Activated CD4-positive, alpha-beta T cell treated with anti-CD3 and anti-CD28 coated beads, Interleukin-2, Interleukin-4, amounts not matched to agents 100 ng/mL and 50 ng/mL, durations not matched to agents 16 hours and 8 hours (primary cell): Measurements from ENCODE around the gene ELOA.

ENCODE experiments used
- DNase-seq: peaks from one replicate; pipeline ENCODE4 v3.0.0-alpha.2; 2020; ENCODE audit warnings: low spot score

The ELOA gene, protein sequence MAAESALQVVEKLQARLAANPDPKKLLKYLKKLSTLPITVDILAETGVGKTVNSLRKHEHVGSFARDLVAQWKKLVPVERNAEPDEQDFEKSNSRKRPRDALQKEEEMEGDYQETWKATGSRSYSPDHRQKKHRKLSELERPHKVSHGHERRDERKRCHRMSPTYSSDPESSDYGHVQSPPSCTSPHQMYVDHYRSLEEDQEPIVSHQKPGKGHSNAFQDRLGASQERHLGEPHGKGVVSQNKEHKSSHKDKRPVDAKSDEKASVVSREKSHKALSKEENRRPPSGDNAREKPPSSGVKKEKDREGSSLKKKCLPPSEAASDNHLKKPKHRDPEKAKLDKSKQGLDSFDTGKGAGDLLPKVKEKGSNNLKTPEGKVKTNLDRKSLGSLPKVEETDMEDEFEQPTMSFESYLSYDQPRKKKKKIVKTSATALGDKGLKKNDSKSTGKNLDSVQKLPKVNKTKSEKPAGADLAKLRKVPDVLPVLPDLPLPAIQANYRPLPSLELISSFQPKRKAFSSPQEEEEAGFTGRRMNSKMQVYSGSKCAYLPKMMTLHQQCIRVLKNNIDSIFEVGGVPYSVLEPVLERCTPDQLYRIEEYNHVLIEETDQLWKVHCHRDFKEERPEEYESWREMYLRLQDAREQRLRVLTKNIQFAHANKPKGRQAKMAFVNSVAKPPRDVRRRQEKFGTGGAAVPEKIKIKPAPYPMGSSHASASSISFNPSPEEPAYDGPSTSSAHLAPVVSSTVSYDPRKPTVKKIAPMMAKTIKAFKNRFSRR

DNA sequence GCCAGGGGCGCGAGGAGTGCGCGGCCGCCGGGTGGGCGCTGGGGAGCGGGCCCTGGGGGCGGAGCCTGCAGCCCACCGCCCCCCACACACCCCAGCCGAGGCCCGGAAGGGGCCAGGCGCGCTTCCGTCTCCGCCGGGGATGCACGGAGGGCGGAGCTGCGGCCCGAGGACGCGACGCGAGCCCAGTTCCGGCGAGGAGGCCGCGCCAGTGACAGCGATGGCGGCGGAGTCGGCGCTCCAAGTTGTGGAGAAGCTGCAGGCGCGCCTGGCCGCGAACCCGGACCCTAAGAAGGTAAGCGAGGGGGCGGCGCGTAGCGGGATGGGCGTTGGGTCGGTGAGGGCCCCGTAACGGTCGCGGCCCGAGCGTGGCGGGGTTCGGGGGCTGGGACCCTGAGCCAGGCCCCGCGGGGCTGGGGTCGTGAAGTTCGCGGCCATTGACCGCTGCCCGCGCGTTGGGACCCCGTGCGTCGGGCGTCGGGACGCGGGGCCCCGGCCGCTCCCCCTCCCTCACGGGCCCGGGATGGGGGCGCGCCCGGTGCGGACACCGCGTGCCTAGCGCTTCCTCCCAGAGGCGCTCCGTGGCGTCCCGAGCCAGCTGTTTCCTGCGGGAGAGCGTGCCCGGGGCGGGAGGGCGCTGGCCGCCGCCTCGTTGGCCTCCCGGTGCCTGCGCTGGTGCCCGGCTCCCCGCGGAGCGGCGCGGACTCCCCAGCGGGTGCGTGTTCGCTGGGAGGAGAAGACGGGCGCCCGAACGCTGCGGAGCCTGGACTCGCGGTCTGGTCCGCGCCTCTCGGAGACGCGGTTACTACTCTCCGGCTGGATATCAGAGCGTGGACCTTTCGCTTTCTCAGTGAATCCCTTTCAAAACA lies at the start of gene ELOA:
Gene ELOA (plus strand): TSS at position 185 of the 866 bp plus-strand sequence. CDS start 33 bp downstream, at position 218.
- DNase-seq = peak; percentile 78

DNA sequence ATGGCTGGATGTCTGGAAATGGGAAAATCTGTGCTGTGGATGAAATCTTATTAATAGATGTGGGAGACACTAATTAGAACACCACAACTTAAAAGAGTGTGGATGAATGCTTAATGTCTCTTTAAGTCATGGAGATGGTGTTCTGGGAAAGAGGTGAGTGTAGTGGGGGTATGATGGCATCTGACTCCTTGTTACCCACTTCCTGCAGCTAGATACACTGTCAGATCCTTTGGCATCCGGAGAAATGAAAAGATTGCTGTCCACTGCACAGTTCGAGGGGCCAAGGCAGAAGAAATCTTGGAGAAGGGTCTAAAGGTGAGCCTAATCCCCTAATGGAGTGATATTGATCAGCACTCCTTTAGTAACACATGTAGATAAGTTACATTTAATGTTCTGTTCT lies 49.7 kb upstream of the ELOA start:
- DNase-seq = no peak

DNA sequence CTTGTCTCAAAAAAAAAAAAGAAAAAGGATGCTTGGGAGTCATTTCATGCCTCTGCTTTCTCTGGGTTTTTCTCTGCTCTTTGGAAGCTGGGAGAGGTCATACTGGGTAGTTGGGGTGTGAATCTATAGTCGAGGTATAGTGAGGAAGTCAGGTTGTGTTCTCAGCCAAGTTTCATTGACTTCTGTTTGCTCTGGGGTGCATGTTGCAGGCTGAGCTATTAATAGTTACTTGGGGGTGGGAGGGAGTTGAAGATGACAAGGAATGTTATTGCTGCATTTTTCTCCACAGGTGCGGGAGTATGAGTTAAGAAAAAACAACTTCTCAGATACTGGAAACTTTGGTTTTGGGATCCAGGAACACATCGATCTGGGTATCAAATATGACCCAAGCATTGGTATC lies 48.9 kb upstream of the ELOA start:
- no peak for DNase-seq

DNA sequence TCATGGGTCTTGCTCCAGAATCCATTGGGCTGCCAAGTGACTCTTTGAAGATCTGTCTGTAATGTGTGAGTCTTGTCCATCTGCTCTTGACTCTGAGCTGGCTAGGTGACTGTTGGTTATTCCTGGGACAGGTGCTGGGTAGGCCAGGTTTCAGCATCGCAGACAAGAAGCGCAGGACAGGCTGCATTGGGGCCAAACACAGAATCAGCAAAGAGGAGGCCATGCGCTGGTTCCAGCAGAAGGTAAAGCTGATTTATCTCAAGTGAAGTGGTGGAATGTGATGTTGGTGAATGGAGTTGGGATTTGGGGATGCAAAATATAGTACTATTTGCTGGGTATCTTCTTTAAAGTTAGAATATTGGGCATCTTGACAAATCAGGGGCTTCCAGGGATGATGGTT lies 47.6 kb upstream of the ELOA start:
- no peak for DNase-seq

DNA sequence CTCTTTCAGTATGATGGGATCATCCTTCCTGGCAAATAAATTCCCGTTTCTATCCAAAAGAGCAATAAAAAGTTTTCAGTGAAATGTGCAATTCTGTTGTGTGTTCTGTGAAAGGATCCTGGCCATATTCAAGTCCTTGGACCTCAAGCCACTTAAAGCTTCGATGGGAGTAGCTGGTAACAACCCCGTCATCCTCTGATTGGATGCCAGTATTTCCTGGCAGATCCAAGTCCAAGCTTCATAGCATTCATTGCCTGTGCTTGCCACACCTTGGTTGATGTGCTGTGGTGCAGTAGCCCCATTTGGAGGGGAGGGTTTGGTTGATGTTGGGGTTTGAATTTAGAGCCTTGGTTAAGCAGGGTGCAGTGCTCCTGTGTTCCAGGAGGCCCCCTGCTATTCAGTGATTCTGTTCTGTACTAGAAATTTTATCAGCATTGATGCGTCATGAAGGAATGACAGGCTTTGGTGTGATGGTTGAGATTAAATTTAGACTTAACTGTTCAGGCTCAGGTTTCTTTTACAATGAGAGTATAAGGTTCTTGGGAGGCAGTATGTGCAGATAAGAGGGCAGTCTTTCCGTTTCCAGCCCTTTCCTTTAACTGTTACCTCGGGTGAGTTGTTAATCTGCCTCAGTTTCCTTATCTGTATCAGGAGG lies 46.8 kb upstream of the ELOA start:
- no peak for DNase-seq

DNA sequence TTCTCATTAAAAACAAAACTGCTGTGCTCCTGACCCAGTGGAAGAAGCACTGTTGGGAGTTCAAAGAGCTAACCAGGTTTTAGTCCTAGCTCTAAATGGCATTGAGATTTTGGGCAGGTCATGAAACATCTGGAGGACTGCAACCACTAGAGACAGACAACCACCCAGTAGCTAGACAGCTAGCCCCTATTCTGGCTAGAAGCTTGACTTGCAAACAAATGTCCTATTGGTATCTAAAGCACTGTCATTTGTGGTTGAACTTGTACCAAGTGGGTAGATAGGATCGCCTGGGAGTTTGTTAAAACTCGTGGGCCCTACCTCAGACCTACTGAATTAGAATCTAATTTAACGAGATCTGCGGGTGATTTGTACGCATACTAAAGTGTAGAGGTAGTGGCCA lies 44.8 kb upstream of the ELOA start:
- DNase-seq = no peak

DNA sequence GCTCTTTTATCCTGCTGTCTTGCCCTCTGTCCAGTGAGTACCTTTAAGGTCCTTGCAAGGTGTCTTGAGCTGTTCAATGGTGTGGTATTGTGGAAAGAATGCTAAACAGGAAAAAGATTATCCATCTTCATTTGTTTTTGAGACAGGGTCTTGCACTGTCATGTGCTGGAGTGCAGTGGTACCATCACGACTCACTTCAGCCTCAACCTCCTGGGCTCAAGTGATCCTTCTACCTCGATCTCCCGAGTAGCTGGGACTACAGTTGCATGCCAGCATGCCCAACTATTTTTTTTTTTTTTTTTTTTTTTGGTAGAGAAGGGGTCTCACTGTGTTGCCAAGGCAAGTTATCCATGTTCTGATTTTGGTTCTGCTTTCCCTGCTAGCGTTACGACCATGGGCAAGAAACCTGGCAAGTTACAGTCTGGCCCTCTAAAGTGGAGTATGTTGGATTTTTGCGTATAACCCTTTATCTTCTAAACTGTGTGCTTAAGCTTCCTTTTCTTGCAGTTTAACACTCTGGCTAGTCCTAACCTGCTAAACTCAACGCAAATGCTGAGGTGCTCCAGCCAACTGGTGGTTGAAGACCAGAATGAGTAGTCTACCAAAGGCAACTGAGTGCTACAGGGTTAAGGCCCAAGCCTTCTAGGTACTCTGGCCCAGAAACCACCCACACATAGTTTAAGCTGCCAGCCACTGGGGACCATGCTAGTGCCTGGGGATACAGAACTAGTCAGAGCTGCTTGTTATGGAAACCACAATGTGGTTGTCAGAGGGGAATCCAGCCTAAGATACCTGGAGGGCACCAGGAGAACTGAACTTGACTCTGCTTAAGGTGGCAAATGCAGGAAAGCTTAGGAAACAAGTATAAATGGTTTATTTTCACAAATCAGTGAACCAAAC lies 43.7 kb upstream of the ELOA start:
- no peak for DNase-seq

DNA sequence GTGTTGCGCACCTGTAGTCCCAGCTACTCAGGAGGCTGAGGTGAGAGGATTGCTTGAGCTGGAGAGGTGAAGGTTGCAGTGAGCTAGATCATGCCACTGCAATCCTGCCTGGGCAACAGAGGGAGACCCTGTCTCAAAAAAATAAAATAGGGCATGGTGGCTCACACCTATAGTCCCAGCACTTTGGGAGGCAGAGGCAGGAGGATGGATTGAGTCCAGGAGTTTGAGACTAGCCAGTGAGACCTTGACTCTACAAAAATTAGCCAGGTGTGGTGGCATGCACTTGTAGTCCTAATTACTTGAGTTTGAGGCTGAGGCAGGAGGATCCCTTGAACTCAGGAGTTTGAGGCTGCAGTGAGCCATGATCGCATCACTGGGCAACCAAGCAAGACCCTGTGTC lies 42.0 kb upstream of the ELOA start:
- no peak for DNase-seq

DNA sequence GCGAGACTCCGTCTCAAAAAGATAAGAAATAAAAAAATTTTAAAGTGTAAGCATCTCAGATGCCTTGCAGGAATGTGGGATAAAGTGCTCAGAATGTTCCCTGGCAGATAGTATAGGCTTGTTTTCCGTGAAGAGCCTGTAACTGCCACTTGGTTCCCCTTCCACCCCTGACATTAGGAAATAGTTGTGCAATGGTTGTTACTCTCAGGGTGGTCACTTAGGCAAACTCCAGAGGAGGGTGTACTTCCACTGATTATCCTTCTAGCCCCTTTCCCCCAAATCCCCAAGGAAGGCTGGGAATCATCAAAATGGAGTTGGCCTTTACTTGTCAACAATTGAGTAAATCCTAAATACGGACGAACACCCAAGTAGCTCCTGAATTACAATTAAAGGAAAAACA lies 41.3 kb upstream of the ELOA start:
- DNase-seq = no peak

DNA sequence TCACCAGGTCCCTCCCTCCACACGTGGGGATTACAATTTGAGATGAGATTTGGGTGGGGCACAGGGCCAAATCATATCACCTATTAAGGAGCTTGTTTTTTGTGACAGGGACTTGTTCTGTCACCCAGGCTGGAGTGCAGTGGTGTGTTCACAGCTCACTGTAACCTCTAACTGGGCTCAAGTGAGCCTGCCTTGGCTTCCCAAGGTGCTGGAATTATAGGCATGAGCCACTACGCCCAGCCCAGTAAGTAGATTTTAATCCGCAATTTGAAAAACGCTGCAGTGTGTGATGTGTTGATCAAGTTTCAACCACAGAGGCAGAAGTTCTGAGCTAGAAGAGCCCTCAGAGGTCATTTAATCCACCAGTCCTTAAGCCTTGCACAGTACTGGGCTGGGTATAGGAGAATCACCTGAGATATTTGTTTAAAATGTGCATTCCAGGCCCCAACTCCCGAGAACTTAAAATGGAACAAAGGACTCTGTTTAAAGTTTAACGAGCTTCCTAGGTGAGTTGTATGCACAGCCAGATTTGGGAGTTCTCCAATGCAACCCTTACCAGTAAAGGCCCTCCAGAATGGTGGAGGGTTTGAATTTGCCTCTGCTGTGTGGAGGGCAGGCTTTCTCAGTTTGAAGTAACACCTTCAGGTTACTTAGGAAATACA lies 38.3 kb upstream of the ELOA start:
- DNase-seq = no peak

DNA sequence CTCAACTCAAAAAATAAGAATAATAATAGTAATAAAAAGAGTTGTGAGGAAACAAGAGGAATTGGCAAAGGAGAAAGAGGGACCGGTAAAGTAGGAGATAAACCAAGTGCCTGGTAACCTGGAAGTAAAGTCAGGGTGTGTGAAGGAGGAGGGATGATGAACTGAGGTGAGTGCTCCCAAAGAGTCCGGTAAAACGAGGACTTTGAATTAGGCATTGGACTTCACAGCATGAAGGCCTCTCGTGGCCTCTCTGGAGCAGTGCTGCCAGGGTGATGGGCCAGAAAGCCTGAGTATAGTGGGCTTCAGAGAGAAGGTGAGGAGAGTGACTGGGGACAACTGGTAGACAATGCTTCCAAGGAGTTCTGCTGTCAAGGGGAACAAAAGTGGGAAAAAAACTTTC lies 34.0 kb upstream of the ELOA start:
- no peak for DNase-seq

DNA sequence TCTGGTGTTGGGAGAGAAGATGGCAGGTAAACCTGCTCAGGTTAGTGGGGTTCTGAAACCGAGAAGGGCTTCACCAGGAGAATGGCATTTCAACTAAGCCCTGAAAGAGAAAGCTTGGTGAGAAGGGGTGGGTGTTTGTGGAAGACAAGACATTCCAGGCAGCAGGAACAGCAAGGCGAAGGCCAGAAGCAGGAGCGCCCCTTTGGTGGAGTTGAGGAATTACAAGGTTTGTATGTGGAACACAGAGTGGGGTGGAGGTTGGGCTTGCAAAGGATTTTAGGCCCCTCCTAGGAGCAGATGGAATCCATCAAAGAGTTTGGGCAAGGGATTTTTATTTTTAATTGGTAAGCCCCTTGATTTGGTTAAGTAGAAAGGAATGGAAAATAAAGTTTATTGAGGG lies 24.8 kb upstream of the ELOA start:
- DNase-seq = no peak

DNA sequence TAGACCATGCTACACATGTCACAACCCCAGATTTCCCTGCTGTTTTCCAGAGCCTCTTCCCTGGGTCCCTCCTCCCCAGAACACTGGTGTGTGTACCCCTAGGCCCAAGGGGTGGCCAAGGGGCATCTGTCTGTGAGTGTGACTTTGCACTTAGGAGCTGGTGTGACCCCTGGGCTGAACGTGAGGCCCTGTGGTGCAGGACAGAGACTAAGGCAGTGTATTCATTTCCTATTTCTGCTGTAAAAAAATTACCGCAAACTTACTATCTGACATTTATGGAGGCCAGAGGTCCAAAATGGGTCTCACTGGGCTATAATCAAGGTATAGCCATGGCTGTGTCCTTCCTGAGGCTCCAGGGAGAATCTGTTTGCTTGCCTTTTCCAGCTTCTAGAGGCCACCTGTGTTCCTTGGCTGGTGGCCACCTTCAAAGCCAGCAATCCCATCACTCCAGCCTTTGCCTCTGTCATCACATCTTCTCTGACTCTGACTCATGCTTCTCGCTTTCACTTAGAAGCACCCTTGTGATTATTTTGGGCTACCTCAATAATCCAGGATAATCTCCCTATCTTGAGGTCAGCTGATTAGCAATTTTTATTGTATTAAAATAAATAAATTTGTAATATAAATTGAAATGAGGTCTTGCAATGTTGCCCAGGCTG lies 24.0 kb upstream of the ELOA start:
- no peak for DNase-seq

DNA sequence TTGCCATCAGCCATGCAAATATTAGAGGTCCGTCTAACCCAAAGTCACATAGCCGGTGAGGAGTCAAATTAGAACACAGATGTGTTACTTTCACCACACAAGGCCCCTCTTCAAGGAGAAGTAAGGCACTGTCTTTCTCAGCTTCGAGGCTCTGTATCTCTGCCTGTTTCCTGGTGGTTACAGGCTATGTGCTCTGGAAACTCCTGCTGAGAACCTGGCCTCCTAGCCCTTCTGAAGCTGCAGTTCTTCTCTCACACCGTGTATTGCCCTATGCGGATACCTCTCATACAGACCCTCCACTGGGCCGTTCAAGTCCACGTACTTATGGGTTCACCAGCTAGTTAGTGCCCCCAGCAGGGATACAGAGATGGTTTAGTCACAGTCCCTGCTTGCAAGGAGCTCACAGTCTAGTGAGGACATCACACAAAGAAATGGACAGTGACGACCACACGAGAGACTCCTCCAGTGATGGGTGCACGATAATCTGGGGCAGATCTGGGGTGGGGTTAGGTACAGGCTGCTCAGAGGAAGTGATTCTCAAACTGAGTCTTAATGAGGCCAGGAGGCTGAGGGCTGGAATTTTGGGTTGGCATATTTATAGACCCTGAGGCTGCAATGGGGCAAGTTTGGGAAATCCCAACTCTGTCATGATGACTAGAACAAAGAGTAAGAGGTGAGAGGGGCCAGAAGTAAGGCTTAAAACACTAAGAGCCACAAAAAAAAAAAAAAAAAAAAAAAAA lies 22.8 kb upstream of the ELOA start:
- DNase-seq = peak; percentile 67

DNA sequence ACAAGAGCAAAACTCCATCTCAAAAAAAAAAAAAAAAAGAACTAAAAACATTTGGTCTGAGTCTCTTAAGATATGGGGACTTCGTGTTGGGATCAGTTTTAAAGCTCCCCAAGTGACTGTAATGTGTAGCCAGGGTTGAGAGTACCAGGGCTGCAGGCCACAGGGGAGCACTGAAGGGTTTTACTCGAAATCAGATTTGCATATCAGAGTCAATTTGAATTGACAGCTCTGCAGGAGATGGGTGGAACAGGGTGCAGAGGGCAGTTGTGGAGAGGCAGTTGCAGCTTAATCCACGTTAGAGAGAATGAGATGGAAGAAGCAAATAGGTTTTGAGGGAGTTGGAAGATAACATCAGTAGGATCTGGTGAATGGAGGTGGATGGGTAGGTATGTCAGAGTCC lies 20.6 kb upstream of the ELOA start:
- DNase-seq = no peak

DNA sequence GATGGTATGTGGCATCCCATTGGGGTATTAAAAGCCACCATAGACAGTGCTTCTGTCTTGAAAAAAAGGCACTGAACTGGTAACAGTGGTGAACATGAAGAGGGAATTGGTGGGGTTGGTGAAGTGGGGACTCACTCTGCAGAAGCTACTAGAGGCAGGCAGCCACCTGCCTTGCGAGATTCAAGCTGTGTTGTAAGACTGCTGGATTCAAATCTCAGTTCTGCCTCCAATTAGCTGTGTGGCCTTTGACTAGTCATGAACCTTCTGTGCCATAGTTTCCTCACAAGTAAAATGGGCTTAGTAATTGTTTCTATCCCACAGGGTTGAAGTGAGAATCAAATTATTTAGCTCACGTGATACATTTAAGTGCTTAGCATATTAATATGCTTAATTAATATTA lies 16.6 kb upstream of the ELOA start:
- DNase-seq = no peak

DNA sequence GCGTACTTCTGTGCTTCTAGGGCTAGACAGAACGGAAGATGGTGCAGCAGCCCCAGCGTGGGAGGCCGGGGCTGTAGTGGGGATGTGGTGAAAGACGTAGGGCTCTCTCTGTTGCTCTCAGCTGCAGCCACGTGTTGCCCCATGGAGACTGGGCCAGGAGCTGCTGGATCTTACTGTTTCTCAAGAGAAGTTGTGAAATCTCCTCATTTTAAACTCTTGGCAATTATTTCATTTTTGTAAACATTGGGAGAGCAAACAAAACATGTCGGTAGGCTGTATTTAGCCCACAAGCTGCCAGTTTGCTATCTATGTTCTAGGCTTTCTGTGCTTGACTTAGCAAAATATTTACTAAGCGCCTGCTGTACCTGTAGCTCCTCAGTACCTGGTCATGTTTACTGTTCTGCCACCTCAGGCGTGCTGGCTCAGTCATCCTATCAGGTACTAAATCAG lies 15.9 kb upstream of the ELOA start:
- no peak for DNase-seq

DNA sequence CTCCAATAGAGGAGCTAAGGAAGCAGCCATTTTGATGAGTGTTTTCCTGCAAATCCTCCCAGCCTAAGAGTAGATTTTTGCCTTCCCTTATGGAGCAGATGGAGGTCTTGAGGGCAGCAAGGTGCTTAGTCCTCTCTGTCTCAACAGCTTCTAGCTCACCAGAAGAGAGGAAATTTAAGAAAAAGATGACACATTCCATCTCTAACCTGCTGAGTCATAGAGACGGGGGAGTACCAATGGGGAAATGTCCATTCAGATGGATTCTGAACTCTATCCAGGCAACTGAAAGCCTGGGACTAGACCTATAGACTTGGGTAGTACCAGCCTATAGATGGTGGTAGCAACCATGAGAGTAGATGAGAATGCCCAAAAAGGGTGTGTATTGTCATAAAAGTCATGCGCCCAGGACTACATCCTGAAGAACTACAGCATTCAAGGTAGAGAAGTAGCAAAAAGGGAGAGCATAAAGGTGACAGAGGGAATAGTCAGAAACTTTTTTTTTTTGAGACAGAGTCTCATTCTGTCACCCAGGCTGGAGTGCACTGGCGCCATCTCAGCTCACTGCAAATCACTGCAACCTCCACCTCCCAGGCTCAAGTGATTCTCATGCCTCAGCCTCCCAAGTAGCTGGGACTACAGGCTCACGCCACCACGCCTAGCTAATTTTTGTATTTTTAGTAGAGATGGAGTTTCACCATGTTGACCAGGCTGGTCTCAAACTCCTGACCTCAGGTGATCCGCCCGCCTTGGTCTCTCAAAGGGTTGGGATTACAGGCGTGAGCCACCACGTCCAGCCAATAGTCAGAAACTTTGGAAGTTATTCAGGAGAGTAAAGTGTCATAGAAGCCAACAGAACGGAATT lies 10.7 kb upstream of the ELOA start:
- no peak for DNase-seq
